Epithelial cell of proximal tubule (primary cell): ENCODE results near the gene DGLUCY. TPM values are rescaled to one million over a fixed set of nuclear protein-coding genes. Genes with fewer than 3 reads are reported as not detected.
A peak's percentile ranks its signal among the peaks of the same experiment; 100 is the strongest.
"Not testable (repeated sequence)": the region's sequence is repeated elsewhere in the genome, so short reads cannot be mapped to it uniquely, and the experiment has no call there.

Experiments
- DNase-seq: peaks from one replicate; pipeline ENCODE4 v3.0.0-alpha.2; 2011; ENCODE audit warnings: low read depth
- H3K4me3 ChIP-seq: 2 replicates; pipeline ENCODE4 v1.5.1; 2011; ENCODE audit warnings: low read depth, mild to moderate bottlenecking, low read length
- CTCF ChIP-seq: conservative IDR thresholded peaks from 2 replicates; pipeline ENCODE4 v1.5.1; 2012; ENCODE audit warnings: low read depth, mild to moderate bottlenecking, low read length
- total RNA-seq: library from RNA; depleted of rRNA; stranded (reverse); fragments of >200 nt; gene quantifications from 2 replicates; pipeline ENCODE4 v1.2.3, GENCODE V29; 2015

Gene DGLUCY
- total RNA-seq, 1 donor from 2014 or later, result 21.6 TPM

GRCh38 chr14:91264151-91265150 lies 150.6 kb downstream of the DGLUCY start:
- H3K4me3 ChIP-seq, result peak overlapping the region; percentile 46
- no peak for TF ChIP-seq CTCF
- no peak for DNase-seq

GRCh38 chr14:91265404-91265803 lies 151.5 kb downstream of the DGLUCY start:
- TF ChIP-seq CTCF, result no peak
- H3K4me3 ChIP-seq, result no peak overlapping the region
- DNase-seq, result no peak

GRCh38 chr14:91266276-91266675 lies 152.4 kb downstream of the DGLUCY start:
- DNase-seq, H3K4me3 ChIP-seq: not testable (repeated sequence)

- TF ChIP-seq CTCF, result no peak
These were observed 154.1 kb downstream of the DGLUCY start for GRCh38 chr14:91267965-91268437.

GRCh38 chr14:91269076-91269991 lies 155.5 kb downstream of the DGLUCY start:
- no peak overlapping the region for H3K4me3 ChIP-seq
- no peak for DNase-seq
- no peak for TF ChIP-seq CTCF

More at GRCh38 chr14:91267965-91268437, 154.1 kb downstream of the DGLUCY start:
- no peak for DNase-seq
- H3K4me3 ChIP-seq, result no peak overlapping the region

GRCh38 chr14:91270188-91270587 lies 156.3 kb downstream of the DGLUCY start:
- H3K4me3 ChIP-seq, result no peak overlapping the region
- DNase-seq, result no peak
- no peak for TF ChIP-seq CTCF

- DNase-seq, result no peak
- H3K4me3 ChIP-seq, result no peak overlapping the region
- TF ChIP-seq CTCF, result no peak
These were observed 156.7 kb downstream of the DGLUCY start for GRCh38 chr14:91270619-91271018.
